ENCODE data around the gene QSOX1.

QSOX1 gene

GRCh38 chr1:180250883-180251509 is 96.3 kb downstream of the QSOX1 start:
- DNase-seq (ENCODE audit: low read depth): no peak

- no peak for DNase-seq (ENCODE audit: low read depth)
Measured at GRCh38 chr1:180251526-180252305, 97.0 kb downstream of the QSOX1 start.

GRCh38 chr1:180252638-180253536 is 98.2 kb downstream of the QSOX1 start:
- peak; percentile 56 for DNase-seq (ENCODE audit: low read depth)
